Measurements from ENCODE around the gene ALPK3. TPM values are rescaled to one million over a fixed set of nuclear protein-coding genes. Genes with fewer than 3 reads are reported as not detected.

ALPK3 gene
- total and polyA plus RNA-seq, 2 experiments from 2014 or later = 3.7 to 29.7 TPM

- Mint-ChIP-seq H3K9me3 (no peaks in the 10 kb centered on the region; the same call in 2 of the 3 replicates), H3K27ac (no peak overlapping the region), H3K36me3 (ENCODE audit: low read depth) (no peaks in the 10 kb centered on the region), H3K4me1 (no peaks in the 10 kb centered on the region), H3K4me3 (no peak overlapping the region), H3K27me3 (ENCODE audit: insufficient read depth, low read depth, poor library complexity) (peaks cover 5% of the 10 kb centered on the region)
- H3K4me3 ChIP-seq = no peak overlapping the region
- no peaks in the 10 kb centered on the region for H3K36me3 ChIP-seq (ENCODE audit: insufficient read depth)
- H2AFZ ChIP-seq = no peak overlapping the region
- H3K4me1 ChIP-seq (ENCODE audit: insufficient read depth) = no peaks in the 10 kb centered on the region
- no peak overlapping the region for H3K27ac ChIP-seq (ENCODE audit: low read depth)
- TF ChIP-seq REST (IDR thresholded peaks at IDR 0.05; ENCODE audit: unreplicated experiment) = no peak
- TF ChIP-seq POLR2AphosphoS5 (IDR thresholded peaks at IDR 0.05; ENCODE audit: low read depth) = no peak
- TF ChIP-seq, protein P1, sequence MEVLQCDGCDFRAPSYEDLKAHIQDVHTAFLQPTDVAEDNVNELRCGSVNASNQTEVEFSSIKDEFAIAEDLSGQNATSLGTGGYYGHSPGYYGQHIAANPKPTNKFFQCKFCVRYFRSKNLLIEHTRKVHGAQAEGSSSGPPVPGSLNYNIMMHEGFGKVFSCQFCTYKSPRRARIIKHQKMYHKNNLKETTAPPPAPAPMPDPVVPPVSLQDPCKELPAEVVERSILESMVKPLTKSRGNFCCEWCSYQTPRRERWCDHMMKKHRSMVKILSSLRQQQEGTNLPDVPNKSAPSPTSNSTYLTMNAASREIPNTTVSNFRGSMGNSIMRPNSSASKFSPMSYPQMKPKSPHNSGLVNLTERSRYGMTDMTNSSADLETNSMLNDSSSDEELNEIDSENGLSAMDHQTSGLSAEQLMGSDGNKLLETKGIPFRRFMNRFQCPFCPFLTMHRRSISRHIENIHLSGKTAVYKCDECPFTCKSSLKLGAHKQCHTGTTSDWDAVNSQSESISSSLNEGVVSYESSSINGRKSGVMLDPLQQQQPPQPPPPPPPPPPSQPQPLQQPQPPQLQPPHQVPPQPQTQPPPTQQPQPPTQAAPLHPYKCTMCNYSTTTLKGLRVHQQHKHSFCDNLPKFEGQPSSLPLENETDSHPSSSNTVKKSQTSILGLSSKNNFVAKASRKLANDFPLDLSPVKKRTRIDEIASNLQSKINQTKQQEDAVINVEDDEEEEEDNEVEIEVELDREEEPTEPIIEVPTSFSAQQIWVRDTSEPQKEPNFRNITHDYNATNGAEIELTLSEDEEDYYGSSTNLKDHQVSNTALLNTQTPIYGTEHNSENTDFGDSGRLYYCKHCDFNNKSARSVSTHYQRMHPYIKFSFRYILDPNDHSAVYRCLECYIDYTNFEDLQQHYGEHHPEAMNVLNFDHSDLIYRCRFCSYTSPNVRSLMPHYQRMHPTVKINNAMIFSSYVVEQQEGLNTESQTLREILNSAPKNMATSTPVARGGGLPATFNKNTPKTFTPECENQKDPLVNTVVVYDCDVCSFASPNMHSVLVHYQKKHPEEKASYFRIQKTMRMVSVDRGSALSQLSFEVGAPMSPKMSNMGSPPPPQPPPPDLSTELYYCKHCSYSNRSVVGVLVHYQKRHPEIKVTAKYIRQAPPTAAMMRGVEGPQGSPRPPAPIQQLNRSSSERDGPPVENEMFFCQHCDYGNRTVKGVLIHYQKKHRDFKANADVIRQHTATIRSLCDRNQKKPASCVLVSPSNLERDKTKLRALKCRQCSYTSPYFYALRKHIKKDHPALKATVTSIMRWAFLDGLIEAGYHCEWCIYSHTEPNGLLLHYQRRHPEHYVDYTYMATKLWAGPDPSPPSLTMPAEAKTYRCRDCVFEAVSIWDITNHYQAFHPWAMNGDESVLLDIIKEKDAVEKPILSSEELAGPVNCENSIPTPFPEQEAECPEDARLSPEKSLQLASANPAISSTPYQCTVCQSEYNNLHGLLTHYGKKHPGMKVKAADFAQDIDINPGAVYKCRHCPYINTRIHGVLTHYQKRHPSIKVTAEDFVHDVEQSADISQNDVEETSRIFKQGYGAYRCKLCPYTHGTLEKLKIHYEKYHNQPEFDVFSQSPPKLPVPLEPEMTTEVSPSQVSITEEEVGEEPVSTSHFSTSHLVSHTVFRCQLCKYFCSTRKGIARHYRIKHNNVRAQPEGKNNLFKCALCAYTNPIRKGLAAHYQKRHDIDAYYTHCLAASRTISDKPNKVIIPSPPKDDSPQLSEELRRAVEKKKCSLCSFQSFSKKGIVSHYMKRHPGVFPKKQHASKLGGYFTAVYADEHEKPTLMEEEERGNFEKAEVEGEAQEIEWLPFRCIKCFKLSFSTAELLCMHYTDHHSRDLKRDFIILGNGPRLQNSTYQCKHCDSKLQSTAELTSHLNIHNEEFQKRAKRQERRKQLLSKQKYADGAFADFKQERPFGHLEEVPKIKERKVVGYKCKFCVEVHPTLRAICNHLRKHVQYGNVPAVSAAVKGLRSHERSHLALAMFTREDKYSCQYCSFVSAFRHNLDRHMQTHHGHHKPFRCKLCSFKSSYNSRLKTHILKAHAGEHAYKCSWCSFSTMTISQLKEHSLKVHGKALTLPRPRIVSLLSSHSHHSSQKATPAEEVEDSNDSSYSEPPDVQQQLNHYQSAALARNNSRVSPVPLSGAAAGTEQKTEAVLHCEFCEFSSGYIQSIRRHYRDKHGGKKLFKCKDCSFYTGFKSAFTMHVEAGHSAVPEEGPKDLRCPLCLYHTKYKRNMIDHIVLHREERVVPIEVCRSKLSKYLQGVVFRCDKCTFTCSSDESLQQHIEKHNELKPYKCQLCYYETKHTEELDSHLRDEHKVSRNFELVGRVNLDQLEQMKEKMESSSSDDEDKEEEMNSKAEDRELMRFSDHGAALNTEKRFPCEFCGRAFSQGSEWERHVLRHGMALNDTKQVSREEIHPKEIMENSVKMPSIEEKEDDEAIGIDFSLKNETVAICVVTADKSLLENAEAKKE (CRISPR knock-in tag; IDR thresholded peaks at IDR 0.05) = no peak
- TF ChIP-seq EZH2phosphoT487 (IDR thresholded peaks at IDR 0.05; ENCODE audit: unreplicated experiment) = no peak
- TF ChIP-seq ZNF114 (CRISPR knock-in tag; IDR thresholded peaks at IDR 0.05) = no peak
- TF ChIP-seq ETS1 (IDR thresholded peaks at IDR 0.05) = no peak
- TF ChIP-seq NANOG (IDR thresholded peaks at IDR 0.05; ENCODE audit: borderline replicate concordance) = no peak
- no peak for TF ChIP-seq CREB1 (CRISPR knock-in tag; IDR thresholded peaks at IDR 0.05; ENCODE audit: low read depth)
- no peak for TF ChIP-seq JUNB (IDR thresholded peaks at IDR 0.05; ENCODE audit: unreplicated experiment)
- no peak for TF ChIP-seq ZNF331 (CRISPR knock-in tag; IDR thresholded peaks at IDR 0.05; ENCODE audit: low read depth)
- TF ChIP-seq EZH2 (IDR thresholded peaks at IDR 0.05; ENCODE audit: low read depth, unreplicated experiment) = no peak
- TF ChIP-seq STAT1 (IDR thresholded peaks at IDR 0.05; ENCODE audit: unreplicated experiment) = no peak
- TF ChIP-seq, protein P2, sequence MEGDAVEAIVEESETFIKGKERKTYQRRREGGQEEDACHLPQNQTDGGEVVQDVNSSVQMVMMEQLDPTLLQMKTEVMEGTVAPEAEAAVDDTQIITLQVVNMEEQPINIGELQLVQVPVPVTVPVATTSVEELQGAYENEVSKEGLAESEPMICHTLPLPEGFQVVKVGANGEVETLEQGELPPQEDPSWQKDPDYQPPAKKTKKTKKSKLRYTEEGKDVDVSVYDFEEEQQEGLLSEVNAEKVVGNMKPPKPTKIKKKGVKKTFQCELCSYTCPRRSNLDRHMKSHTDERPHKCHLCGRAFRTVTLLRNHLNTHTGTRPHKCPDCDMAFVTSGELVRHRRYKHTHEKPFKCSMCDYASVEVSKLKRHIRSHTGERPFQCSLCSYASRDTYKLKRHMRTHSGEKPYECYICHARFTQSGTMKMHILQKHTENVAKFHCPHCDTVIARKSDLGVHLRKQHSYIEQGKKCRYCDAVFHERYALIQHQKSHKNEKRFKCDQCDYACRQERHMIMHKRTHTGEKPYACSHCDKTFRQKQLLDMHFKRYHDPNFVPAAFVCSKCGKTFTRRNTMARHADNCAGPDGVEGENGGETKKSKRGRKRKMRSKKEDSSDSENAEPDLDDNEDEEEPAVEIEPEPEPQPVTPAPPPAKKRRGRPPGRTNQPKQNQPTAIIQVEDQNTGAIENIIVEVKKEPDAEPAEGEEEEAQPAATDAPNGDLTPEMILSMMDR (conservative IDR thresholded peaks at IDR 0.05; ENCODE audit: low read depth in 2 of 2) = no peak
- ATAC-seq = no peak
- H3F3A ChIP-seq (replicated peaks; ENCODE audit: low read depth) = no peaks in the 10 kb centered on the region
- H4K20me1 ChIP-seq (replicated peaks; ENCODE audit: insufficient read depth) = no peaks in the 10 kb centered on the region
- no peaks in the 10 kb centered on the region for H3K27me3 ChIP-seq (ENCODE audit: insufficient read depth)
- no peak for DNase-seq (ENCODE audit: low spot score)
- no peak overlapping the region for H3K4me2 ChIP-seq
- H3K9me2 ChIP-seq (ENCODE audit: insufficient read depth) = no peaks in the 10 kb centered on the region; the same call in 1 of the 2 replicates
- H3K79me2 ChIP-seq (replicated peaks; ENCODE audit: insufficient read depth) = no peaks in the 10 kb centered on the region
Measured at GRCh38 chr15:84901540-84901939, 84.4 kb downstream of the ALPK3 start.

All from GM23338 (cell line).